Endothelial cell (in vitro differentiated cells): ENCODE data around the gene FBXO31. TPM values are rescaled to one million over a fixed set of nuclear protein-coding genes. Genes with fewer than 3 reads are reported as not detected.

Experiments
- DNase-seq: peaks from one replicate; pipeline ENCODE4 v3.0.0; 2021; ENCODE audit warnings: low spot score
- H3K27ac Mint-ChIP-seq: one replicate; pipeline ENCODE4 v1.8.0; 2021; ENCODE audit warnings: mixed read lengths, inconsistent platforms; ENCODE audit not compliant: unreplicated experiment
- H3K27me3 Mint-ChIP-seq: one replicate; pipeline ENCODE4 v1.8.0; 2021; ENCODE audit warnings: mild to moderate bottlenecking, moderate library complexity, mixed read lengths, inconsistent platforms; ENCODE audit not compliant: unreplicated experiment
- H3K36me3 Mint-ChIP-seq: one replicate; pipeline ENCODE4 v1.8.0; 2021; ENCODE audit warnings: mild to moderate bottlenecking, low read depth, mixed read lengths, inconsistent platforms; ENCODE audit not compliant: unreplicated experiment
- H3K4me1 Mint-ChIP-seq: one replicate; pipeline ENCODE4 v1.8.0; 2021; ENCODE audit warnings: mild to moderate bottlenecking, mixed read lengths, inconsistent platforms; ENCODE audit not compliant: unreplicated experiment
- H3K4me3 Mint-ChIP-seq: one replicate; pipeline ENCODE4 v1.8.0; 2021; ENCODE audit warnings: mild to moderate bottlenecking, mixed read lengths, inconsistent platforms; ENCODE audit not compliant: unreplicated experiment
- H3K9me3 Mint-ChIP-seq: one replicate; pipeline ENCODE4 v1.8.0; 2021; ENCODE audit warnings: mixed read lengths, inconsistent platforms; ENCODE audit not compliant: unreplicated experiment
- CTCF ChIP-seq: fragments of 200-600 bp; sonication (generic); IDR thresholded peaks from one replicate; pipeline ENCODE4 v1.5.0; 2021; ENCODE audit warnings: antibody characterized with exemption; ENCODE audit not compliant: unreplicated experiment
- total RNA-seq: library from RNA; stranded (reverse); fragmentation: NEBNext Ultra II Directional; extraction: Animal tissue kit (Norgen Biotek cat#: 25700); gene quantifications from one replicate; pipeline ENCODE4 v1.2.1, GENCODE V29; 2021; ENCODE audit not compliant: unreplicated experiment

FBXO31 gene
- total RNA-seq, 1 donor from 2014 or later = 13.5 TPM

- Mint-ChIP-seq H3K27me3 (no peaks in the 10 kb centered on the region), H3K4me3 (peak overlapping the region; percentile 2), H3K36me3 (no peaks in the 10 kb centered on the region), H3K27ac (no peak overlapping the region), H3K4me1 (peaks cover 4% of the 10 kb centered on the region), H3K9me3 (no peaks in the 10 kb centered on the region)
- no peak for TF ChIP-seq CTCF
- DNase-seq = no peak
Observed at GRCh38 chr16:87284183-87284582, 99.4 kb downstream of the FBXO31 start.

- TF ChIP-seq CTCF = no peak
- Mint-ChIP-seq H3K27ac (no peak overlapping the region), H3K4me1 (peaks cover 4% of the 10 kb centered on the region), H3K4me3 (no peak overlapping the region), H3K27me3 (no peaks in the 10 kb centered on the region), H3K9me3 (no peaks in the 10 kb centered on the region), H3K36me3 (no peaks in the 10 kb centered on the region)
- DNase-seq = no peak
Observed at GRCh38 chr16:87279094-87279658, 104.4 kb downstream of the FBXO31 start.

GRCh38 chr16:87278191-87279093, 105.1 kb downstream of the FBXO31 start:
- TF ChIP-seq CTCF = peak; percentile 86
- peak; percentile 89 for DNase-seq
- Mint-ChIP-seq H3K9me3 (no peaks in the 10 kb centered on the region), H3K4me1 (peaks cover 3% of the 10 kb centered on the region), H3K36me3 (no peaks in the 10 kb centered on the region), H3K27me3 (no peaks in the 10 kb centered on the region), H3K4me3 (no peak overlapping the region), H3K27ac (no peak overlapping the region)

Other genes starting within 250 kb of the FBXO31 start
- gene C16orf95, start 66.4 kb downstream of the FBXO31 start, total RNA-seq = 6.5 TPM
- 71.6 TPM for gene MAP1LC3B, start 8.6 kb upstream of the FBXO31 start, total RNA-seq
- gene ZCCHC14, start 109.2 kb upstream of the FBXO31 start, total RNA-seq = 50.4 TPM
- 19.1 TPM for gene JPH3, start 218.7 kb upstream of the FBXO31 start, total RNA-seq